GM21737 (cell line): ENCODE data around the gene CCDC13.

Source experiments
- ATAC-seq: cut with Tn5 transposase; IDR thresholded peaks from one replicate; pipeline ENCODE4 v1.9.1; 2021; ENCODE audit warnings: mild to moderate bottlenecking, moderate library complexity; ENCODE audit not compliant: unreplicated experiment

CCDC13 gene

DNA sequence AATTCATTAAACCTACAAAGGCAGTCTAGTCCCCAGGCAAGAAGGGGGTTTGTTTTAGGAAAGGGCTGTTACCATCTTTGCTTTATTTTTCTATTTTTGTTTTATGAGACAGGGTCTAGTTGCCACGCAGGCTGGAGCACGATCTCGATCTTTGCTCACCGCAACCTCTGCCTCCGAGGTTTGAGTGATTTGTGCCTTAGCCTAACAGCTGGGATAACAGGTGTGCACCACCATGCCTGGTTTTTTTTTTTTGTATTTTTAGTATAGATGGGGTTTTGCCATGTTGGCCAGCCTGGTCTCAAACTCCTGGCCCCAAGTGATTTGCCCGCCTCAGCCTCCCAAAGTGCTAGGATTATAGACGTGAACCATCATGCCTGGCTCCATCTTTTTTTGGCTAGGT lies 26.3 kb upstream of the CCDC13 start:
- ATAC-seq, result no peak

DNA sequence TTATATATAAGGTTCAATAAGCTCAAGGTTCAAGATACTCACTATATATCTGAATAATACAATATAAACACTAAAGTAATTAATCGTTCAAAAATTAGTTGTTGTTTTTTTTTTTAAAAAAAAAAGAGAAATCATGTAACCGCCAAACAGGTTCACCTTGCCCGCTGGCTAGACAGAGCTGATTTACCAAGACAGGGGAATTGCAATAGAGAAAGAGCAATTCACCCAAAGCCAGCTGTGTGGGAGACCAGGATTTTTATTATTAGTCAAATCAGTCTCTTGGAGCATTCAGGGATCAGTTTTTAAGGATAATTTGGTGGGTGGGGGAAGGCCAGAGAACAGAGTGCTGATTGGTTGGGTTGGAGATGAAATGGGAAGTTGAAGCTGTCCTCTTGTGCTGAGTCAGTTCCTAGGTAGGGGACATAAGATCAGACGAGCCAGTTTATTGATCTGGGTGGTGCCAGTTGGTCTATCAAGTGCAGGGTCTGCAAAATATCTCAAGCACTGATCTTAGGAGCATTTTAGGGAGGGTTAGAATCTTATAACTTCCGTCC lies 23.4 kb upstream of the CCDC13 start:
- no peak for ATAC-seq

DNA sequence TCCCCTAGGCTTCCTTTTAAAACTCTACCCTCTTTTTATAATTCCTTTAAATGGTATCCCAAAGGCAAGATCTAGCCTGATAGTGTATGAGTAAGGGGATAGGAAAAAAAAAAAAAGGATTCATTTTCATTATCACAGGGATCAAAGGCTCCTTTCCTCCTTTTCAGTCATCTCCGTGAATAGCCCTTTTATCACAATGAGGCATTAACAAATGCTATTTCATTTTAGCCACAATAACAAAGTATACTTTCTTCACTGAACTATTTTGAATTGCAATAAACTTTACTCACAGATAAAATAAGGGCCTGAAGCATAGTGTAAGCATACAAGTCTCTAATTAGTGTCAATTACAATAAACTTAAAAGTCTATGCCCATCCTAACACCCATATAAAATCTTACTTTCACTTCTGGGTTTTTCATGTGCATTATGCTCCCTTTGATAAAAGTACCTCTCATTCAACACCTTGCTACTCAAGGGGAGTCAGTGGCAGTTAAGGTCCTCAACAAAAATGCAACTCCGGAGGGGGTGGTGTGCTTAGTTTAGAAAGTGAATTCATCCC lies 22.6 kb upstream of the CCDC13 start:
- no peak for ATAC-seq

DNA sequence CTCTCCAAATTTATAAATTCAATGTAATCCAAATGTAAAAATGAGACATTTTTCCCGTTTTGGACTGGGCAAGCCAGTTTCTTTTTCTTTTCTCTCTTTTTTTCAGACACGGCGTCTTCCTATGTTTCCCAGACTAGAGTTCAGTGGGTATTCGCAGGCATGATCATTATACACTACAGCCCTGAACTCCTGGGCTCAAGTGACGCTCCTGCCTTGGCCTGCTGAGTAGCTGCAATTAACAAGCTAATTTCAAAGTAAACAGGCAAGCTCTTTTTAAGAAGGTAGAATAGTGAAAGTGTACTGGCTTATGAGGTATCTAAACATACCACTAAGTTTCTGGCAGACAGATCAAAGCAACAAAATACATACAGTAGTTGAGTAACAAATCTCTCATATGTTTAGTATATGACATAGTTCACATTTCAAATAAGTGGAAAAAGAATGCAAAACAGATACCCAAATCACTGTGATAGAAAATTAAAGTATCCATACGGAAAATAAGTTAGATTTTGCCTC lies 17.7 kb upstream of the CCDC13 start:
- no peak for ATAC-seq

DNA sequence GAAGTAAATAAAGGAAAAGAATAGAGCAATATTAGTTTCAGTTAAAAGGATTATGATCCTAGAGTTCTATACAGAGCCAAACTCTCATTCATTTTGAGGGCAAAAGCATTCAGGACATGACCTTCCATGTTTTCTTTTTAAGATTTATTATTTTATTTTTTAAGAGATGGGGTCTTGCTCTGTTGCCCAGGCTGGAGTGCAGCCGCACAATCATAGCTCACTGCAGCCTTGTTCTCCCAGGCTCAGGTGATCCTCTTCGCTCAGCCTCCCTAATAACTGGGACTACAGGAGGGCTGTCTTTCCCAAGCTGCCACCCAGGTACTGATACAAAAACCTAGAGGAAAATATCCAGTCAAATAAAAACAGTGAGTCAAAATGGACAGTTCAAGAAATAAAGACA lies 13.6 kb upstream of the CCDC13 start:
- no peak for ATAC-seq

DNA sequence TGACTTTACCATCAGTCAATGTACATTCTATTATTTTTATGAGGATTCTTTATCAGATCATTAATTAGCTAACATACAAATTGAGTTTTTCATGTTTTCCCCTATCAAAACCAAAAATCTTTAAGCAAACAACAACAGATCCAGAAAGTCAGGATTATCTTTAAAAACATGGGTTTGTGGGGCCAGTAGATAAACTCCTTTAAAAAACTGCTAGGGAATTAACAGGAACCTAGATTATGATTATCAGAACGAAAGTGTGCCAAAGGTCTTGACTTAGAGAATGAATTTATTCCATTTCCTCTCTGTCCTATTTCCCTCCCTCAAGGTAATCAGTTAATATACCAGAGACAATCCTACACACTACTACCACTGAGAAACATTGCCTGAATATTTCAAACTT lies 13.2 kb upstream of the CCDC13 start:
- ATAC-seq, result no peak

DNA sequence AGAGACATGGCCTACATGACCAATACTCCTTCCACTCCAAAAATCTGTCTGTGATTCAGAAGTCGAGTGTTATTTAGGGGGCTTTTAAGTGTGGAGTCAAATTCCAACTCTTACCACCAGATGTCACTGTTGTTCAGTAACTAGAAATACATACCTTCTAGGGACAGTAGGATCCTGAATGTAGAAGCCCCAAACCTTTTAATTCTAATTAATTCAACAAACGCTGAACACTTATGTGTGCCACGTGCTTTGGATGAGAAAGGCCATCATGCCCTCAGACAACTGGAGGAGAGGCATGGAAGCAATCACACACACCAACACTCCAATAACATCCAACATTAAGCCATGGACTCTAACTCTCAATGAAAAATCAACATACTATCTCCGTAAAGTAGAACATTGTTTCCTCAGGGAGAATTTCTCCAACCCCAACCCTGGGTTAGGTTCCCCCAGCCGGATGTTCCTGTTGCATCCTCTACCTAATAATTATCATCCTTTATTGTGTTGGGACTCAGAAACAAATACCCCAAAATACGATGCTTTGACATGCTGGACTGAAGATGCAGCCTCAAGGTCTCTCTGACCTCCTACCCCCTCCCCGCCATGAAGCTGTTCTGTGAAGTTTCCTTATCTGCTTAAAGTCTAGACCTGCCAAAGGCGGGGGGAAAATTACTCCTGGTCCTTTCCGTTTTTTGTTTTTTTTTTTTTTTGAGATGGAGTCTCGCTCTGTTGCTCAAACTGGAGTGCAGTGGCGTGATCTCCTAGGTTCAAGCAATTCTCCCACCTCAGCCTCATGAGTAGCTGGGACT lies 8.0 kb upstream of the CCDC13 start:
- peak; percentile 68 for ATAC-seq

DNA sequence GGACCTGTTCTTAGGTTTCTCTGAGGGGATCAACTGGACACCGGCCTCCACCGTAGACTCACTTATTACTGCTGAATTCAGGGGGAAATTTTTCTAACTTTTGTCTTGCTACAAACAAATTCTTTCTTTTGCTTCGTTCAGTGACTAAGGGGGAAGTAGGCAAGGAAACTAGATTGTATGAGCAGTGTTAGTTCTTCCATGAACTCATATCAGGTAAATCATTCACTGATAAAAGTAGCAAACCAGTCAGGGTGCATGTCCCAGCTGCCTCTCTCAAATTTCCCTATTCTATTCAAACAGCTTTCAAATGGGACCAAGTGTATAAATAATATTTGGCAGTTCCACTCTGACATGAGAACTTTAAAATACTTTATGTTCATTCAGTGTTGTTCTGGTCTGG lies 7.3 kb upstream of the CCDC13 start:
- ATAC-seq, result no peak

DNA sequence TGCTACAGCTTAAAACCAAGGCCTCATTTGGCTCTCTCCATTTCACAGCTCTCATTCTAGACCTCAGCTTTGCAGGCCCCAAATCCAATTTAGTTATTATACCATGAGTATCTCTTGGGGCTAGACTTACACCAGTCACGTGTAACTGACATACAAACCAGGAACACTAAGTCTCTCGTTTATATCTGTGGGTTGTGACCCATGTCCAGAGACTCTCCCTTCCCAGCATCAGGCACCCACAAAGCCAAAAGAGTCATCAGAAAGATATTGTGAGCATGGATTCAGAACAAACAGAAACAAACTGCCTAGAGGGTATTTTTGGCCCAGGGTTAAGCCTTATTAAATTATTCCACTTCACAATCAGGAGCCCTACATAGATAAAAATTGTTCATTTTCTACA lies 5.6 kb upstream of the CCDC13 start:
- no peak for ATAC-seq

DNA sequence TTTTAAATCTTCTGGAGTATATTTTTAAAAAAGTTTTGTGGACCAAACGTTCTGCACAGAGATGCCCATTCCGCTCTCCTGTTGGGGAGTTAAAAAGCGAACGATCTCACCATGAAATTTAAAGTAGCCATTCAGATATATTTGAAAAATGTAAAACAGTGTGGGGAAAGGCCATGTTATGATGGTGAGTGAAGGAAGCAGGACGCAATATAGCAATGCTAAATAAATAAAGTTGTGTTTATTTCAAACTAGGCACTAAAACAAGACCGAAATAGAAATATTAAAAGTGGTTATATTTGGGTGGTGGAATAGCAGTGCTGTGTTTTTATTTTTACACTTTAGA lies 327 bp upstream of the CCDC13 start:
- no peak for ATAC-seq

DNA sequence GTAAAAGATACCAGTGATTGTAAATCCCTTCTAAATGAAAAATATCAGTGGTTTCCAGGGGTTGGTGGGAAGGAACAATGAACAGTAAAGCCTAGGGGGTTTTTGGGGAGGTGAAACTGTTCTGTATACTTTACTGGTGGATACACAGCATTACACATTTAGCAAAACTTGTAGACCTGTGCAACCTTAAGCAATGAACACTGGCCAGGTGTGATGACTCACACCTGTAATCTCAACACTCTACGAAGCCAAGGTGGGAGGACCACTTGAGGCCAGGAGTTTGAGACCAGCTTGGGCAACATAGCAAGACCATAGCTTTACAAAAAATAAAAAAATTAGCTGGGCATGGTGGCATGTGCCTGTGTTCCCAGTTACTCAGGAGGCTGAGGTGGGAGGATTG lies 1.8 kb downstream of the CCDC13 start:
- ATAC-seq, result no peak

DNA sequence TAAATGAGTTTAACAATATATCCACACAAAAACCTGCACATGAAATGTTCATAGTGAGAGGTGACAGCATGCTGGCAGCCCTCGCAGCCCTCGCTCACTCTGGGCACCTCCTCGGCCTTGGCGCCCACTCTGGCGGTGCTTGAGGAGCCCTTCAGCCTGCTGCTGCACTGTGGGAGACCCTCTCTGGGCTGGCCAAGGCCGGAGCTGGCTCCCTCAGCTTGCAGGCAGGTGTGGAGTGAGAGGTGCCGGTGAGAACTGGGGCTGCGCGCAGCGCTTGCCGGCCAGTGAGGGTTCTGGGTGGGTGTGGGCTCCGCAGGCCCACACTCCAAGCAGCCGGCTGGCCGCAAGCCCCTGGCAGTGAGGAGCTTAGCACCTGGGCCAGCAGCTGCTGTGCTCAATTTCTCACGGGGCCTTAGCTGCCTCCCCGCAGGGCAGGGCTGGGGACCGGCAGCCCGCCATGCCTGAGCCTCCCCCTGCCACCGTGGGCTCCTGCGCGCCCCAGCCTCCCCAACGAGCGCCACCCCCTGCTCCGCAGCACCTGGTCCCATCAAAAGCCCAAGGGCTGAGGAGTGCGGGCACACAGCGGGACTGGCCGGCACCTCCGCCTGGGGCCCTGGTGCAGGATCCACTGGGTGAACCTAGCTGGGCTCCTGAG lies 3.4 kb downstream of the CCDC13 start:
- no peak for ATAC-seq

DNA sequence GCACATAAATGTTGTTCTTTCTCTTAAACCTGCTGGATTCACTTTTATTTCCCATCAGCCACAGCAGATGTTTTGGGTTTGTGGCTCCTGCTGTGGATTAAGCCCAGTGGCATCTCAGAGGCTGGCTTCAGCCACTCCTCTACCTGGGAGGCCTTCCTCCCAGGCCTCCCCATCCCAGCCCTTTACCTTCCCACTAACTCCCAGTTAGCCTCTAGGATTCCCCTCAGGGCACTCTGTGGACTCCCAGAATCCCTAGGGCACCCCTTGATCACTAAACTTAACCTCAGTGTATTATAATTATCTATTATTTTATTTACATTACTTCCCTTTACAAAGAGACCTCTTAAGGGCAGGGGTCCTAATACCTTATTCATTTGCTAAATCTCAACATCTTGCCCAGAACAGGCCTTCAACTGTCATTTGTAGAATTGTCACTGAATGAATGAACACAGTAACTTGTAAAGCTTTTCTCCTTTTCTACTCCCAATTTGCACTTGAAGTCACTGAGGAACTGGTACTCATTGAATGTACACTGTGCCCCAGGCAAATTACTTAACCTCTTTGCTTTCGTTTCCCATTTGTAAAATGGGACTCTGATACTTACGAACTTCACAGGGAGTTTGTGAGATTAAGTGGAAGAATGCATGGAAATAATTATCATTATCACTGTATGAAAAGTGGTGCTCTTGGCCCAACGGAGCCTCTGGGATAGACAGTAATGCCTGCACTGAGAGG lies 8.3 kb downstream of the CCDC13 start:
- no peak for ATAC-seq

DNA sequence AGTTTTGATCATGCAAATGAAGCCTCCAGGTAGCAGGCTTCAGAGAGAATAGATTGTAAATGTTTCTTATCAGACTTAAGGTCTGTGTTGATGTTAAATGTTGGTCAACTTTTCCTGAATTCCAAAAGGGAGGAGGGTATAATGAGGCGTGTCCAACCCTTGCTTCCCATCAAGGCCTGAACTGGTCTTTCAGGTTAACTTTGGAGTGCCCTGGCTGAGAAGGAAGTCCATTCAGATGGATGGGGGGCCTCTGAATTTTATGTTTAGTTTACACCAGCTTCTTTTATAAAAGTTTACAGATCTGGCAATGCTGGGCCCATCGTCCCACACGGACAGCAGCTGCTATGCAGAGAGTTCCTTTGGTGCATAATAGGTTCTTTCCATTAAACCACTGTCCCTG lies 8.9 kb downstream of the CCDC13 start:
- ATAC-seq, result no peak

DNA sequence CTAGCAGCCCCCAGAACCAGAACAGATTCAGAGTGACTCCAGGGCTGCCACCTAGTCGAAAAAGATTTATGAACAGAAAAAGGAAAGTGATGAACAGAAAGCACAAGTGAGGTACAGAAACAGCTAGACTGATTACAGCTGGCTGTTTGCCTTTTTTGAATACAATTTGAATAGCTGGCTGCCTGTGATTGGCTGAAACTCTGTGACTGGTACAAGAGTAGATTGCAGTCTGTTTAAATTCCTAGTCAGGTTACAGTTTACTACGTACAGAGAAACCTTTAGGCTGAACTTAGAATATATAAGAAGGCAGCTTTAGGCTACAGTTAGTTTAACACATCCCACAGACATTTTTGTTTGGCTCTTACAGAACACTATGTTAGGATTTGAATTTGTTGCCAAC lies 10.0 kb downstream of the CCDC13 start:
- ATAC-seq, result no peak

DNA sequence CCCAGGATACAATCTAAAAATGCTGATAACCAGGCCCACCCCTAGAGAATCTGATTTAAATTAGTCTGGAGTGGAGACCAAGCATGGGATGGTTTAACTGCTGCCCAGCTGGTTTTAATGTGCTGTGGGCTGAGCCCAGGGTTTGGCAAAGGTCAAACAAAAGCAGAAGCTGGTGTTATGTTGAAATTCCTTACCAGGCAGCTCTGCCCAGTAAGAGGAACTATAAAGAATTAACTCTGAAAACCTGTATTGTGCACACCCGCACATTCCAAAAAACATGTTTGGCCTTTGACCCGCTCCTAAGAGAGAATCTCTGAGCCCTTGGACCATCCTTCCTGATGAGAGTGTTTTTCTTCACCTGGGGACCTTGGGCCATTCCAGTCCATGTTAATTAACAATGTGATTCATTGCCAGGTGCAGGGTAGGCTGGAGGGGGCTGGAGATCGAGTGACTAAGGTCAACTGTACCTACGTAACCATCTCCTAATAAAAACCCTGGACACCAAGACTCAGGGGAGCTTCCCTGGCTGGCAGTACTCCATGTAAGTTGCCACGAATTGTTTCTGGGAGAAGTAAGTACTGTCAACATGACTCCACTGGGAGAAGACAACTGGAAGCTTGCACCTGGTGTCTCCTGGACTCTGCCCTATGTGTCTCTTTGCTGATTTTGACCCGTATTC lies 10.9 kb downstream of the CCDC13 start:
- no peak for ATAC-seq

DNA sequence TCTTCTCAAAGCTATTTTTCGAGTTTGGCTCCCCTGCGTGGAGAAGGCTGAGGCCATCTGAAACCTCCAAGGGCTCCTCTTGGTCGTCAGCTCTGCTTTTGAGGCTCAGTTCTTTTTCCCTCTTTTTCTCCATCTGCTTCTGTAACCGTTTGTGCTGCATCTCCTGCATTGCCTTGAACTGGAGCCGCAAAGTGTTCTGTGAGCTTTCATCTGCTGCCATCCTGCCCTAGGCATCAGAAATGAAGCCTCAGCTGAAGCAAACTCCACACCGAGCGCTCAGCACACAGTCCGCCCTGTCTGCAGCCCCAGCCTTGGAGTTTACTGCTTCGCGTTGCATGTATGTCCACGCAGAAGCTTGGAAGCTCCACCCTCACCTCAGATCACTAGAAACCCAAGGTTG lies 14.9 kb downstream of the CCDC13 start:
- ATAC-seq, result no peak

DNA sequence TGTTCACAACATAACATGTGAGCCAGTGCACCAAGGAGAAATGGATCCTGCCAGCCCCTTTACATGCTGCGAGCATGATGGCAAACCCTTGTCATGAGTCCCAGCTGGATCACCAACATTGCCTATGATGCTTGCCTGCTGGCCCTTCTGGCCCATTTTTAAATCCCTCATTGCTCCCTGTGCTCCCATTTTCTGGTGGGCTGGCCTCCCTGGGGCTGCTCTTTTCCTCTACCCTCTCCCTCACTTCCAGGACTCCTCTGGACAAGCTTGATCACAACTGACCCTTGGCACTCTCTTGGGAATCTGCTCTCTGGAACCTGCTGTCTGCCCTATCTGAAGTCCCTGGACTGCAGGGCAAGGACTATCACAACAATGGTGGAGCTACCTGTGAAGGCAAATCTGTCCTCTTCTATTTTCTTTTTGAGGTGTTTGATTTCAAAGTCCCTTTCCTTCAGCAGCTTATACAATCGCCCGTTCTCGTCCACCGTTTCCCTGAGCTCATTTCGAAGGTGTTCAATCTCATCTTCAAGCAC lies 16.3 kb downstream of the CCDC13 start:
- ATAC-seq, result no peak

DNA sequence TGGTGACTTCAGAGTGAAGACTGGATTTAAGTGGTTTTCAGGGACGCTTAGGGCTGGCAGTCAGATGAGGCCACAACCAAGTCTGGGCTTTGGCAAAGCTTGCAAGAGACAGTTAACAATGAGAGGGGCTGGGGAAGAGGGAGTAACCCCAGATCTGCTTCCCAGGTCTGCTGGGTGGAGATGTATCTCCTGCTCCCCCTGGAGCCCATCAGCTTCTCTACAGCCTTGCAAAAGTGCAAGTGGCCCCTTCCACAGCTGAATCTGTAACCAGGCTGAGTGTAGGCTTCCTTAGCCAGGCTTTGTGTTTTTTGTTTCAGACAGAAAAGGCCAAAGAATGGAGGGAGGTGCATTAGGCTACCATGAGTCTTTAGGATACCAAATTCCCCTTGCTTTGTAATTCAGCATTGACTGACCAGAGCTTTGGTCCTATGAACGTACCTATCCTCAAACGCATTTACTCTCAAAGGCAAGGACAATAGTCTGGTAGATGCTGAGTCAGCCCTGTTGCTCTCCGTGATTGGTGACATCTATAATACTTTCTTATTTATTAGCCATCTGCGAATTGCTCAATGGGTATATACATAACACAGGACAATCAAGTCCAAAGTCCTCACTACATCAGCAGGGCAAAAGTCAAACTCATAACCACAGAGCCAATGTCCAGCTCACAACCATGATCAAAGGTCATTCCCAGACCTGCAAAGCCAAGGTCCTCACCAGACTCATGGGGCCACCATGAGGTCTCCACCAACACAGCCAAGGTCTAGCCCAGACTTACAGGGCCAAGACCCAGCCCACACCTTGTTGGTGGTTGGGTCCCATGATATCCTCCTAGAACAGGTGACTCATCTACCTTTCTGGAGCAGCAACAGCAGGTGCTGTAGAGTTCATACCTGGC lies 17.1 kb downstream of the CCDC13 start:
- ATAC-seq, result no peak
